IMR-90 (cell line): ENCODE measurements around the gene TEX36. TPM values are rescaled to one million over a fixed set of nuclear protein-coding genes. Genes with fewer than 3 reads are reported as not detected.

Experiments used
- ATAC-seq: fragments of 200-7000 bp; cut with Tn5 transposase; 2 replicates; pipeline ENCODE4 v1.9.1; 2020; ENCODE audit warnings: low read depth, mild to moderate bottlenecking, moderate library complexity
- BruUV-seq: library from RNA; stranded (reverse); fragments of 400-500 nt; replicated peaks from 2 replicates; lab custom pipeline; 2021; lab: Mats Ljungman, UMichigan
- CTCF ChIA-PET: fragments of 300-600 bp; formaldehyde crosslinking; extraction: SDS; loops from one replicate; lab custom pipeline; 2021; ENCODE audit warnings: antibody characterized with exemption; lab: Yijun Ruan, JAX
- POLR2A ChIA-PET: fragments of 300-600 bp; sonication (Branson Sonifier 250); formaldehyde crosslinking; loops from one replicate; lab custom pipeline; 2022; ENCODE audit warnings: antibody characterized with exemption; ENCODE audit not compliant: unreplicated experiment; lab: Charles Lee
- DNase-seq: peaks from one replicate; pipeline ENCODE4 v3.0.0; 2013
- H2AFZ ChIP-seq: replicated peaks from 2 replicates; pipeline ENCODE3; 2013; ENCODE audit warnings: low read length, mild to moderate bottlenecking; ENCODE audit not compliant: poor library complexity
- H2AK5ac ChIP-seq: 2 replicates; pipeline ENCODE4 v1.6.1; 2013; ENCODE audit warnings: low read depth, low read length, inconsistent platforms
- H2AK9ac ChIP-seq: replicated peaks from 2 replicates; pipeline ENCODE3; 2013; ENCODE audit warnings: mild to moderate bottlenecking, low read depth, low read length, moderate library complexity; ENCODE audit not compliant: poor library complexity
- H2BK120ac ChIP-seq: 2 replicates; pipeline ENCODE4 v1.6.1; 2013; ENCODE audit warnings: low read depth, low read length, inconsistent platforms
- H2BK15ac ChIP-seq: 3 replicates; pipeline ENCODE4 v1.6.1; 2013; ENCODE audit warnings: low read depth, low read length, inconsistent platforms
- H2BK20ac ChIP-seq: 2 replicates; pipeline ENCODE4 v1.6.1; 2013; ENCODE audit warnings: low read depth, mild to moderate bottlenecking, inconsistent platforms, low read length, moderate library complexity
- H2BK5ac ChIP-seq: 2 replicates; pipeline ENCODE4 v1.6.1; 2013; ENCODE audit warnings: mild to moderate bottlenecking, low read depth, low read length, inconsistent platforms; ENCODE audit not compliant: poor library complexity, severe bottlenecking
- H3K14ac ChIP-seq: replicated peaks from 2 replicates; pipeline ENCODE4 v1.6.1; 2013; ENCODE audit warnings: low read depth, low read length, inconsistent platforms
- H3K18ac ChIP-seq: 2 replicates; pipeline ENCODE4 v1.6.1; 2013; ENCODE audit warnings: low read depth, low read length, control low read depth
- H3K23ac ChIP-seq: 2 replicates; pipeline ENCODE4 v1.6.1; 2013; ENCODE audit warnings: low read depth, low read length, inconsistent platforms
- H3K27ac ChIP-seq: 2 replicates; pipeline ENCODE4 v1.5.1; 2013; ENCODE audit warnings: mild to moderate bottlenecking, control low read depth, low read length; ENCODE audit not compliant: insufficient read depth
- H3K27me3 ChIP-seq: 2 replicates; pipeline ENCODE4 v1.6.1; 2013; ENCODE audit warnings: low read length; ENCODE audit not compliant: control insufficient read depth, insufficient read depth
- H3K36me3 ChIP-seq: 2 replicates; pipeline ENCODE4 v1.6.1; 2013; ENCODE audit warnings: low read length, mixed read lengths; ENCODE audit not compliant: control insufficient read depth, insufficient read depth
- H3K4ac ChIP-seq: 2 replicates; pipeline ENCODE4 v1.6.1; 2013; ENCODE audit warnings: low read depth, low read length, inconsistent platforms
- H3K4me1 ChIP-seq: 2 replicates; pipeline ENCODE4 v1.6.1; 2013; ENCODE audit warnings: low read length, mixed read lengths; ENCODE audit not compliant: control insufficient read depth, insufficient read depth
- H3K4me2 ChIP-seq: 2 replicates; pipeline ENCODE4 v1.6.1; 2013; ENCODE audit warnings: low read depth, mild to moderate bottlenecking, control low read depth, low read length, moderate library complexity
- H3K4me3 ChIP-seq: 2 replicates; pipeline ENCODE4 v1.5.1; 2013; ENCODE audit warnings: low read depth, mild to moderate bottlenecking, control low read depth, low read length, moderate library complexity; ENCODE audit not compliant: insufficient read depth
- H3K56ac ChIP-seq: 2 replicates; pipeline ENCODE4 v1.6.1; 2013; ENCODE audit warnings: low read length, inconsistent platforms; ENCODE audit not compliant: insufficient read depth; ENCODE audit errors: extremely low read depth
- H3K79me1 ChIP-seq, 2 experiments: 2 replicates each; pipeline ENCODE4 v1.6.1; 2013; ENCODE audit warnings: low read length in 2 of 2, inconsistent platforms in 1 of 2, low read depth in 1 of 2
- H3K9ac ChIP-seq: 2 replicates; pipeline ENCODE4 v1.6.1; 2013; ENCODE audit warnings: low read depth, low read length, control low read depth
- H3K9me1 ChIP-seq: 2 replicates; pipeline ENCODE4 v1.6.1; 2013; ENCODE audit warnings: low read length, inconsistent platforms; ENCODE audit not compliant: insufficient read depth
- H3K9me3 ChIP-seq: 2 replicates; pipeline ENCODE4 v1.6.1; 2013; ENCODE audit warnings: low read length; ENCODE audit not compliant: control insufficient read depth, insufficient read depth
- H4K20me1 ChIP-seq: 2 replicates; pipeline ENCODE4 v1.6.1; 2013; ENCODE audit warnings: low read length, inconsistent platforms; ENCODE audit not compliant: insufficient read depth
- H4K5ac ChIP-seq: 2 replicates; pipeline ENCODE4 v1.6.1; 2013; ENCODE audit warnings: mild to moderate bottlenecking, low read depth, low read length, control low read depth
- H4K8ac ChIP-seq, 2 experiments: 2 replicates each; pipeline ENCODE4 v1.6.1; 2013; ENCODE audit warnings: low read depth in 2 of 2, low read length in 2 of 2, control low read depth in 1 of 2, inconsistent platforms in 1 of 2
- H4K91ac ChIP-seq: 2 replicates; pipeline ENCODE4 v1.6.1; 2013; ENCODE audit warnings: low read depth, low read length, inconsistent platforms; ENCODE audit not compliant: insufficient read depth
- BHLHE40 ChIP-seq: fragments of 150-350 bp; IDR thresholded peaks from 2 replicates; pipeline ENCODE4 v1.6.1; 2016; ENCODE audit warnings: mild to moderate bottlenecking, low read depth, low read length
- CEBPB ChIP-seq: IDR thresholded peaks from 2 replicates; pipeline ENCODE4 v1.6.1; 2012; ENCODE audit warnings: low read depth, low read length, improper control_type of control experiment
- CHD1 ChIP-seq: IDR thresholded peaks from 2 replicates; pipeline ENCODE4 v1.6.1; 2012; ENCODE audit warnings: low read depth, low read length, improper control_type of control experiment
- FOS ChIP-seq: fragments of 150-350 bp; IDR thresholded peaks from 2 replicates; pipeline ENCODE4 v1.6.1; 2016; ENCODE audit warnings: low read depth, low read length
- MAFK ChIP-seq: IDR thresholded peaks from 2 replicates; pipeline ENCODE4 v1.6.1; 2012; ENCODE audit warnings: low read depth, low read length, improper control_type of control experiment
- MAZ ChIP-seq: IDR thresholded peaks from 2 replicates; pipeline ENCODE4 v1.6.1; 2012; ENCODE audit warnings: low read depth, mild to moderate bottlenecking, low read length, improper control_type of control experiment, moderate library complexity, borderline replicate concordance
- MXI1 ChIP-seq: IDR thresholded peaks from 2 replicates; pipeline ENCODE4 v1.6.1; 2012; ENCODE audit warnings: low read depth, mild to moderate bottlenecking, low read length, moderate library complexity, borderline replicate concordance
- NFE2L2 ChIP-seq: fragments of 150-350 bp; IDR thresholded peaks from 2 replicates; pipeline ENCODE4 v1.6.1; 2016; ENCODE audit warnings: low read depth, mild to moderate bottlenecking, low read length
- POLR2A ChIP-seq: IDR thresholded peaks from 2 replicates; pipeline ENCODE4 v1.6.1; 2012; ENCODE audit warnings: mild to moderate bottlenecking, low read depth, low read length
- RAD21 ChIP-seq: IDR thresholded peaks from 2 replicates; pipeline ENCODE4 v1.6.1; 2012; ENCODE audit warnings: low read length, improper control_type of control experiment
- RCOR1 ChIP-seq: IDR thresholded peaks from 2 replicates; pipeline ENCODE4 v1.6.1; 2012; ENCODE audit warnings: mild to moderate bottlenecking, low read length, improper control_type of control experiment; ENCODE audit not compliant: insufficient replicate concordance
- RFX5 ChIP-seq: IDR thresholded peaks from 2 replicates; pipeline ENCODE4 v1.8.0; 2012; ENCODE audit warnings: low read depth, mild to moderate bottlenecking, low read length, moderate library complexity
- SMC3 ChIP-seq: fragments of 150-350 bp; IDR thresholded peaks from 2 replicates; pipeline ENCODE4 v1.6.1; 2016; ENCODE audit warnings: low read depth, mild to moderate bottlenecking, antibody characterized with exemption, low read length, moderate library complexity
- WGBS, 2 experiments: methylation state at CpG; one replicate each; pipeline versions ENCODE4 v1.1.5 to v1.1.7; 2013; ENCODE audit warnings: missing lambda C conversion rate in 2 of 2; ENCODE audit not compliant: insufficient read length in 1 of 2; ENCODE audit errors: extremely low coverage in 2 of 2; 5-methylcytosine and 5-hydroxymethylcytosine counted together
- dilution Hi-C: fragments of 300-500 bp; cut with HindIII; formaldehyde crosslinking; loops from one replicate; pipeline ENCODE4 v1.14.3; 2018; ENCODE audit warnings: low sequenced_read_pairs; ENCODE audit not compliant: unreplicated experiment
- in situ Hi-C: fragments of 300-500 bp; cut with MboI; formaldehyde crosslinking; loops from 3 replicates; pipeline ENCODE4 v1.14.3; 2019; ENCODE audit warnings: low sequenced_read_pairs, inconsistent platforms, mixed read lengths
- intact Hi-C: fragments of 100-400 bp; cut with micrococcal nuclease; formaldehyde crosslinking; loops from 2 replicates; pipeline ENCODE4 v1.10.0; 2022
- polyA plus RNA-seq, 3 experiments: library from polyadenylated mRNA; depleted of rRNA; stranded (reverse); fragments of >200 nt; gene quantifications; 2 replicates each; pipeline ENCODE4 v1.2.3, GENCODE V29; 2012; ENCODE audit warnings: low replicate concordance in 1 of 3
- total RNA-seq: library from RNA; depleted of rRNA; stranded (reverse); fragments of >200 nt; gene quantifications from 2 replicates; pipeline ENCODE4 v1.2.3, GENCODE V29; 2012
- TF ChIP-seq, protein P1 (sequence below): conservative IDR thresholded peaks from 2 replicates; pipeline ENCODE4 v1.5.1; 2012; ENCODE audit warnings: mild to moderate bottlenecking, low read depth, low read length, improper control_type of control experiment
- TF ChIP-seq, protein P2 (sequence below): fragments of 150-350 bp; IDR thresholded peaks from 2 replicates; pipeline ENCODE4 v1.6.1; 2017; ENCODE audit warnings: mild to moderate bottlenecking, antibody characterized with exemption, low read length, low read depth

Gene TEX36
- total and polyA plus RNA-seq, 2 of the 4 experiments (the other 2 are of a cell fraction): not detected

DNA sequence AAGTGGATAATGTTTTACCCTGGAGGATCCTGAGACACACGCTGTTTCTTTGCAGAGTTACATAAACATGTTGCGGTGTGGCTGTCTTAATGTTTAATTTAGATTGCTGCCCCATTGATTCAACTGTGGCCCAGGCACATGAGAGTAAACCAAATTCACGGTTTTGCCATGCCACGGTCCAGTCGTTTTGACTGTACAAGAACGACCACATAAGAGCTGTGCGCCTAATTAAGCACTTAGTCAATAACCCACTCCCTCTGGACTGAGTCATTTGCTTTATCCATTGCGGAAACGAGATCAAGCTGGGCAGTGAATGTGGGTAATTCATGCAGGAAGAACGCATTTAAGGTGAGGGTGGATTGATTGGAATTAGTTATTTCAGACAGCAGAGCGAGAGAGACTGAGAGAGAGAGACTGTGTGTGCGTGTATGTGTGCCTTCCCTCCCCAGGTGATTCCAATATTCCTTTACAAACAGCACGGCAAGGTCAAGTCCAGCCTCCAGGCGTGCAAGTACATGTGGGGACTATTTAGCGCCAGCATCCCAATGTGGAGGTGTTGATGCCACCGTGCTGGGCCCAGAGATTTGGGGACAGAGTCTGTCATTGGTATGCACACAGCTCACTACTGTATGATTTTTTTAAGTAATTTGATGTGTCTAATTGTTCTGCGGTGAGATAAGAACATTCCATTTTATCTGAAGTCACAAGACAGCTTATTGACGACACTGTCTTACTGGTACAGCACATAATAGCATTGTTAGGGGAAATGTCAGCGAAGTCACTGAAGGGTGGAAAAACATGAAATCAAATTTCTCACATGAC, 8.4 kb upstream of the TEX36 start:
- H2AK5ac ChIP-seq: no peak overlapping the region
- no peak overlapping the region for H3K4me3 ChIP-seq
- no peak overlapping the region for H3K18ac ChIP-seq
- no peak overlapping the region for H3K14ac ChIP-seq
- H4K8ac ChIP-seq: no peak overlapping the region
- H3K36me3 ChIP-seq: no peaks in the 10 kb centered on the region
- no peaks in the 10 kb centered on the region for H3K9me3 ChIP-seq
- WGBS, 2 experiments: no CpG with 5 or more reads among the region's 19 CpGs
- no peak overlapping the region for H2BK20ac ChIP-seq
- H4K91ac ChIP-seq: no peak overlapping the region
- no peak overlapping the region for H3K9ac ChIP-seq
- no peak overlapping the region for H4K5ac ChIP-seq
- H3K56ac ChIP-seq: no peak overlapping the region
- H3K9me1 ChIP-seq: no peaks in the 10 kb centered on the region
- ATAC-seq (no peak), DNase-seq (no peak)
- no peak overlapping the region for H3K27ac ChIP-seq
- in situ Hi-C loops (loop anchor here (10.0 kb wide), 1 partner anchor 647 kb away; no protein-coding TSS in a partner anchor), dilution Hi-C loops (no loop called here), intact Hi-C loops (no loop called here)
- H3K4me2 ChIP-seq: no peak overlapping the region
- H3K27me3 ChIP-seq: peaks cover 7% of the 10 kb centered on the region
- ChIA-PET CTCF (no interaction called here), POLR2A (no interaction called here)
- H2AFZ ChIP-seq: peak overlapping the region; percentile 29
- H4K20me1 ChIP-seq: no peaks in the 10 kb centered on the region
- H3K4me1 ChIP-seq: peaks cover 5% of the 10 kb centered on the region; the same call in 1 of the 2 replicates
- H3K79me1 ChIP-seq: no peaks in the 10 kb centered on the region
- H3K23ac ChIP-seq: no peak overlapping the region
- H2BK5ac ChIP-seq: no peak overlapping the region
- no TSS peak for BruUV-seq
- no peak overlapping the region for H2BK15ac ChIP-seq
- TF ChIP-seq CEBPB: no peak
- no peak for TF ChIP-seq RAD21
- no peak for TF ChIP-seq RFX5
- TF ChIP-seq MAZ: no peak
- TF ChIP-seq, protein P1, sequence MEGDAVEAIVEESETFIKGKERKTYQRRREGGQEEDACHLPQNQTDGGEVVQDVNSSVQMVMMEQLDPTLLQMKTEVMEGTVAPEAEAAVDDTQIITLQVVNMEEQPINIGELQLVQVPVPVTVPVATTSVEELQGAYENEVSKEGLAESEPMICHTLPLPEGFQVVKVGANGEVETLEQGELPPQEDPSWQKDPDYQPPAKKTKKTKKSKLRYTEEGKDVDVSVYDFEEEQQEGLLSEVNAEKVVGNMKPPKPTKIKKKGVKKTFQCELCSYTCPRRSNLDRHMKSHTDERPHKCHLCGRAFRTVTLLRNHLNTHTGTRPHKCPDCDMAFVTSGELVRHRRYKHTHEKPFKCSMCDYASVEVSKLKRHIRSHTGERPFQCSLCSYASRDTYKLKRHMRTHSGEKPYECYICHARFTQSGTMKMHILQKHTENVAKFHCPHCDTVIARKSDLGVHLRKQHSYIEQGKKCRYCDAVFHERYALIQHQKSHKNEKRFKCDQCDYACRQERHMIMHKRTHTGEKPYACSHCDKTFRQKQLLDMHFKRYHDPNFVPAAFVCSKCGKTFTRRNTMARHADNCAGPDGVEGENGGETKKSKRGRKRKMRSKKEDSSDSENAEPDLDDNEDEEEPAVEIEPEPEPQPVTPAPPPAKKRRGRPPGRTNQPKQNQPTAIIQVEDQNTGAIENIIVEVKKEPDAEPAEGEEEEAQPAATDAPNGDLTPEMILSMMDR: no peak
- TF ChIP-seq BHLHE40: no peak
- no peak for TF ChIP-seq MXI1
- no peak for TF ChIP-seq CHD1
- no peak for TF ChIP-seq FOS
- no peak for TF ChIP-seq SMC3
- TF ChIP-seq POLR2A: no peak
- no peak for TF ChIP-seq RCOR1
- TF ChIP-seq MAFK: no peak
- TF ChIP-seq, protein P2, sequence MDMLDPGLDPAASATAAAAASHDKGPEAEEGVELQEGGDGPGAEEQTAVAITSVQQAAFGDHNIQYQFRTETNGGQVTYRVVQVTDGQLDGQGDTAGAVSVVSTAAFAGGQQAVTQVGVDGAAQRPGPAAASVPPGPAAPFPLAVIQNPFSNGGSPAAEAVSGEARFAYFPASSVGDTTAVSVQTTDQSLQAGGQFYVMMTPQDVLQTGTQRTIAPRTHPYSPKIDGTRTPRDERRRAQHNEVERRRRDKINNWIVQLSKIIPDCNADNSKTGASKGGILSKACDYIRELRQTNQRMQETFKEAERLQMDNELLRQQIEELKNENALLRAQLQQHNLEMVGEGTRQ: no peak
- no peak for TF ChIP-seq NFE2L2
- H3K4ac ChIP-seq: no peak overlapping the region
- no peak overlapping the region for H2BK120ac ChIP-seq
- H2AK9ac ChIP-seq: no peak overlapping the region
